GM12801 (cell line): ENCODE data around the gene CHMP6.

ENCODE experiments used
- CTCF ChIP-seq: IDR thresholded peaks from one replicate; pipeline ENCODE4 v1.5.1; 2011; ENCODE audit warnings: control low read depth; ENCODE audit not compliant: insufficient read length; ENCODE audit errors: extremely low read depth

The CHMP6 gene

GRCh38 chr17:80948019-80948975 is 43.3 kb upstream of the CHMP6 start:
- TF ChIP-seq CTCF: no peak

GRCh38 chr17:80948976-80949450 is 42.6 kb upstream of the CHMP6 start:
- TF ChIP-seq CTCF: no peak

GRCh38 chr17:80949451-80950421 is 41.9 kb upstream of the CHMP6 start:
- no peak for TF ChIP-seq CTCF

- no peak for TF ChIP-seq CTCF
Measured at GRCh38 chr17:80950466-80951120, 41.0 kb upstream of the CHMP6 start.

GRCh38 chr17:80951121-80952090 is 40.2 kb upstream of the CHMP6 start:
- no peak for TF ChIP-seq CTCF

- TF ChIP-seq CTCF: no peak
Measured at GRCh38 chr17:80952291-80952690, 39.4 kb upstream of the CHMP6 start.
